Uterus (tissue), 2 donors: ENCODE results near the gene TMTC3.

ENCODE experiments used
- POLR2A ChIP-seq, 2 donors: fragments of 450-650 bp; IDR thresholded peaks; one replicate each; pipeline ENCODE4 v1.6.1; 2016; ENCODE audit warnings: antibody characterized with exemption in 2 of 2, mild to moderate bottlenecking in 1 of 2, moderate library complexity in 1 of 2
- TF ChIP-seq, protein P1 (sequence below), 4 experiments: fragments of 200-600 bp in 2 of 4; fragments of 450-650 bp in 2 of 4; sonication (generic) in 2 of 4; IDR thresholded peaks; one replicate each; pipeline ENCODE4 v1.5.1; 2016 to 2019; ENCODE audit warnings: antibody characterized with exemption in 4 of 4, mild to moderate bottlenecking in 2 of 4, moderate library complexity in 1 of 4

DNA sequence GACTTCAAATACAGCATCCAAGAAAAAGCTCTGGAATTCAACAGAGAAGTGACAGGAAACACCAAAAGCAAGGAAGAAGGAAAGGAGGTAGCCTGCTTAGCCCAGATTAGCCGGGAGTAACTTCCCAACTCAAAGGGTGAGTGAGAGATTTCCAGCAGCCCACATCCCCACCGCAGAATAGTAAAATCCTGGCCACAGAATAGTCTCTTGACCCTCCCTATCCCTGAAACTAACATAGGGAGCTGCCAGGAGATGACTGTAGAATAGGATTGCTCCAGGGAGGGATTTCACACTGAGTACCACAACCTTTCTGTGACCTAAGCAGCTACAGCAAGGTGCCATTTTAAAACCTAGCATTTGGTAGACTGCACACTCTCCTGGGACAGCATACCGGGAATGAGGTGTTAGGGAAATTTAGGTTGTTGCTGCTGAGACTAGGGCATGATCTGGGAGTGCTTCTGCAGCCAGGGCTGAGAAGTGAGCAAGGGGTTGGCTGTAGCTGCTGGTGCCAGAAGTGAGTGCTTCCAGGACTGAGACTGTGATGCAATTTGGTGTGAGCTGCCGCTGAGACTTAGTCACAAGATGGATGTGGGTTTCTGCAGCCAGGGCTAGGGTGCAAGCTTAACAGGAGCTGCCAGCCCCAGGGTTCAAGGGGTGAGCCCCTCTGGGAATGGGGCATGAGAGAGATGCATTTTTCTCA is 66.0 kb downstream of the TMTC3 start:
- TF ChIP-seq, protein P1, sequence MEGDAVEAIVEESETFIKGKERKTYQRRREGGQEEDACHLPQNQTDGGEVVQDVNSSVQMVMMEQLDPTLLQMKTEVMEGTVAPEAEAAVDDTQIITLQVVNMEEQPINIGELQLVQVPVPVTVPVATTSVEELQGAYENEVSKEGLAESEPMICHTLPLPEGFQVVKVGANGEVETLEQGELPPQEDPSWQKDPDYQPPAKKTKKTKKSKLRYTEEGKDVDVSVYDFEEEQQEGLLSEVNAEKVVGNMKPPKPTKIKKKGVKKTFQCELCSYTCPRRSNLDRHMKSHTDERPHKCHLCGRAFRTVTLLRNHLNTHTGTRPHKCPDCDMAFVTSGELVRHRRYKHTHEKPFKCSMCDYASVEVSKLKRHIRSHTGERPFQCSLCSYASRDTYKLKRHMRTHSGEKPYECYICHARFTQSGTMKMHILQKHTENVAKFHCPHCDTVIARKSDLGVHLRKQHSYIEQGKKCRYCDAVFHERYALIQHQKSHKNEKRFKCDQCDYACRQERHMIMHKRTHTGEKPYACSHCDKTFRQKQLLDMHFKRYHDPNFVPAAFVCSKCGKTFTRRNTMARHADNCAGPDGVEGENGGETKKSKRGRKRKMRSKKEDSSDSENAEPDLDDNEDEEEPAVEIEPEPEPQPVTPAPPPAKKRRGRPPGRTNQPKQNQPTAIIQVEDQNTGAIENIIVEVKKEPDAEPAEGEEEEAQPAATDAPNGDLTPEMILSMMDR (IDR thresholded peaks at IDR 0.05): no peak
- TF ChIP-seq POLR2A (IDR thresholded peaks at IDR 0.05): no peak
